SH-SY5Y (cell line): ENCODE results near the gene RNF5.

ENCODE experiments used
- GATA2 ChIP-seq: IDR thresholded peaks from 2 replicates; pipeline ENCODE4 v1.6.1; 2011; ENCODE audit warnings: mild to moderate bottlenecking, low read depth, low read length
- GATA3 ChIP-seq: IDR thresholded peaks from 2 replicates; pipeline ENCODE4 v1.6.1; 2011; ENCODE audit warnings: low read depth, mild to moderate bottlenecking, low read length, moderate library complexity

GRCh38 chr6:32170294-32170693 lies 7.9 kb upstream of the RNF5 start:
- TF ChIP-seq GATA2 (no peak), GATA3 (no peak)
